Activated naive CD4-positive, alpha-beta T cell treated with anti-CD3 and anti-CD28 coated beads for 36 hours (primary cell): ENCODE results near the gene ITPRIP. TPM values are rescaled to one million over a fixed set of nuclear protein-coding genes. Genes with fewer than 3 reads are reported as not detected.
A peak's percentile ranks its signal among the peaks of the same experiment; 100 is the strongest.

Source experiments
- CTCF ChIA-PET: fragments of 350-600 bp; sonication (Branson Sonifier 250); formaldehyde crosslinking; loops from one replicate; lab custom pipeline; 2021; ENCODE audit warnings: antibody characterized with exemption; lab: Charles Lee
- DNase-seq: peaks from one replicate; pipeline ENCODE4 v3.0.0-alpha.2; 2020
- H3K27ac Mint-ChIP-seq: one replicate; pipeline ENCODE4 v1.8.0; 2021; ENCODE audit warnings: mild to moderate bottlenecking, mixed read lengths
- H3K27me3 Mint-ChIP-seq: one replicate; pipeline ENCODE4 v1.8.0; 2021; ENCODE audit warnings: low read depth, mixed read lengths
- H3K36me3 Mint-ChIP-seq: one replicate; pipeline ENCODE4 v1.8.0; 2021; ENCODE audit warnings: low read depth, mixed read lengths
- H3K4me1 Mint-ChIP-seq: one replicate; pipeline ENCODE4 v1.8.0; 2021; ENCODE audit warnings: low read depth, mixed read lengths
- H3K4me3 Mint-ChIP-seq: one replicate; pipeline ENCODE4 v1.8.0; 2021; ENCODE audit warnings: mild to moderate bottlenecking, moderate library complexity, mixed read lengths
- H3K9me3 Mint-ChIP-seq: one replicate; pipeline ENCODE4 v1.8.0; 2021; ENCODE audit warnings: mixed read lengths
- intact Hi-C: fragments of 100-400 bp; cut with micrococcal nuclease; formaldehyde crosslinking; loops from one replicate; pipeline ENCODE4 v1.15.1; 2023
- total RNA-seq, 2 experiments: library from RNA; stranded (reverse); gene quantifications; one replicate each; pipeline ENCODE4 v1.2.3, GENCODE V29; 2021

The ITPRIP gene
- total RNA-seq, 2 experiments from 2014 or later, result 24.5 to 25.3 TPM

DNA sequence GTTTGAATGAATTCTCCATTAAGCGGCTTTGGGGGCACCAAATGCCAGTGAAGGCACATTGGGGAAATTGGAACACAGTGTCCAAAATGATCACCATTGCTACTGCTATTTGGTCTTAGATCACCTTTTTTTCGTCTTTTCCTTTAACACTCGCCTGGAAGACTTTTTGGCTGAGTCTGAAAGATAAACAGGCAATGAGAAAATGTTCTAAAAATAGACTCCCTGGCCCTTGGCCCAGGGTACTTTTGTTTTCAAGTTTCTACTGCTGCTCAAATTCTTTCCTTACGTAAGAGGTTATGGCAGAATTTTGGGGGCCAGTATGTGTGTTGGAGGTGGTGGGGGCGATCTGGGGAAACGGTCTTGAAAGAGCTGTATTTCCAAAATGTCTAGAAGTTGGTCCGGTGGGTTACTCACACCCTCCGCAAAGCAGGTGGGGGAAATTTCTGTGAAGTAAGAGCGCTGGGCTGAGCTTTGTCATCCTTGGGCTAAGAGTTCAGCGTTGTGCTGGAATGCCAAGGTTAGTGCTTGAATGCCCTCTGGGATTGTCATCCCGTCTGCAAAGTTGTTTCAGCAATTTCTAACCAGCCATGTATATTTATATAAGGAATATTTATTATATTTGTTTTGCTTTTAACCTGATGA is 1.3 kb upstream of the ITPRIP start:
- CTCF ChIA-PET, result interaction anchor here (1.4 to 7.0 kb wide), 5 partner anchors 10 to 65 kb away, joined by 3 to 67 read pairs (median 5); no protein-coding TSS in a partner anchor
- H3K27ac Mint-ChIP-seq, result peak overlapping the region; percentile 98

DNA sequence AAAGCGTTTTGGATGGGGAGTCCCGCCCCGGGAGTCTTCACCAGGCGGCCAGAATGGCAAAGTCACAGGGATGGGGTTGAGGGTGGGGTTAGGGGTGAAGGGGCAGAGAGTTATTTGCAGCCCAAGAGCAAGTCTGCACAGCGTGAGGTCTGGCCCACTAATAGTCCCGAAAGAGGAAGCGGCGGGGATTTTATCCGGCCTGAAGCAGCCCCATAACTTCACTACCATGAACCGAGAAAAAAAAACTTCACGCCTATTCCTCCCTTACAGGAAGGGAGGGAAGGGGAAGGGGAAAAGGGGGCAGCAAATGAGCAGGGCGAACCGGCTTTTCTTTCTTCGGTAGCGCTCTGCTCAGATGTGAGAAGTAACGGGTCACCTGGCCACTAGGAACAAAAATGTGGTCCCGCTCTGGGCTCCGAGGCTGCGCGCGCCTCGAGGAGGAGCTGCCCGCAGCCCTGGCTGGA is 712 bp downstream of the ITPRIP start:
- intact Hi-C loops, result loop anchor here (2.0 to 10.0 kb wide), 2 partner anchors 643 to 679 kb away; no protein-coding TSS in a partner anchor
- peak; percentile 54 for DNase-seq
- Mint-ChIP-seq H3K4me1 (peaks cover 52% of the 10 kb centered on the region), H3K27me3 (no peaks in the 10 kb centered on the region), H3K36me3 (peaks cover 14% of the 10 kb centered on the region), H3K9me3 (no peaks in the 10 kb centered on the region), H3K4me3 (peak overlapping the region; percentile 84), H3K27ac (peak overlapping the region; percentile 98)
- CTCF ChIA-PET, result interaction anchor here (1.0 to 7.0 kb wide), 6 partner anchors 13 to 63 kb away, joined by 3 to 67 read pairs (median 8); no protein-coding TSS in a partner anchor

More for the DNA sequence above, 1.3 kb upstream of the ITPRIP start:
- no peak for DNase-seq
- H3K36me3 Mint-ChIP-seq, result peaks cover 8% of the 10 kb centered on the region
- no peaks in the 10 kb centered on the region for H3K27me3 Mint-ChIP-seq
- intact Hi-C loops, result loop anchor here (2.0 to 10.0 kb wide), 2 partner anchors 17 to 645 kb away; no protein-coding TSS in a partner anchor
- H3K4me1 Mint-ChIP-seq, result peaks cover 32% of the 10 kb centered on the region
- no peaks in the 10 kb centered on the region for H3K9me3 Mint-ChIP-seq
- peak overlapping the region; percentile 84 for H3K4me3 Mint-ChIP-seq

DNA sequence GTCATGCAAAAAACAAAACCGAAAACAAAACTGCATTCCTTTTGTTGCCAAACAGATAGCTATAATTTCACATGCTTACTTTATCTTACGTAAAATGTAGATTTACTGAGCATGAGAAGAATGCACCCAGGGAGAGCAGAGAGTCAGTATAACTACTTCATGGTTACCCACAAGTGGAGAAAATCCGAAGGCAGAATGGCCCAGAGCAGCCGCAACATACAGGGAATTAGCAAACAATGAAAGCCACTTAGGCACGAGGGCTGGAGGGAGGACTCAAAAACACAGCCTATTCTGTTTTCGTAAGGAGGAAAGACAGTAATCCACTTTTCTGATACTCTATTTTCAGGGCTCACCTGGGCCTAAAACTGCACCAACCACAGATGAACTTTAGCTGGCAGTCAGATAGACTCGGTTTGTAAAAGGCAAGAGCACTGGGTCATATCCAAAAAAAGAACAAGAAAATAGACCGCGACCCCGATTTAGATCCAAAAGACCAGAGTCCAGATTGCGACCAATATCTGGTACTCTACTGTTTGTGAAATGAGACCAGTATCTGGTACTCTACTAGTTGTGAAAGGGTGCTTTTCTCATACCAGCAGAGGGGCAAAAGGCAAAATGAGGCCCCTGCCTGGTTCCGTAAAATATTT is 1.3 kb downstream of the ITPRIP start:
- peaks cover 14% of the 10 kb centered on the region for H3K36me3 Mint-ChIP-seq
- peaks cover 57% of the 10 kb centered on the region for H3K4me1 Mint-ChIP-seq
- peak overlapping the region; percentile 84 for H3K4me3 Mint-ChIP-seq
- CTCF ChIA-PET, result interaction anchor here (0.5 to 7.0 kb wide), 10 partner anchors 14 to 145 kb away, joined by 3 to 67 read pairs (median 4); partner anchors contain the start of genes CFAP58 and GSTO2
- no peaks in the 10 kb centered on the region for H3K27me3 Mint-ChIP-seq
- no peak for DNase-seq
- H3K27ac Mint-ChIP-seq, result peak overlapping the region; percentile 98
- no peaks in the 10 kb centered on the region for H3K9me3 Mint-ChIP-seq
- intact Hi-C loops, result loop anchor here (2.0 to 10.0 kb wide), 2 partner anchors 642 to 680 kb away; no protein-coding TSS in a partner anchor

DNA sequence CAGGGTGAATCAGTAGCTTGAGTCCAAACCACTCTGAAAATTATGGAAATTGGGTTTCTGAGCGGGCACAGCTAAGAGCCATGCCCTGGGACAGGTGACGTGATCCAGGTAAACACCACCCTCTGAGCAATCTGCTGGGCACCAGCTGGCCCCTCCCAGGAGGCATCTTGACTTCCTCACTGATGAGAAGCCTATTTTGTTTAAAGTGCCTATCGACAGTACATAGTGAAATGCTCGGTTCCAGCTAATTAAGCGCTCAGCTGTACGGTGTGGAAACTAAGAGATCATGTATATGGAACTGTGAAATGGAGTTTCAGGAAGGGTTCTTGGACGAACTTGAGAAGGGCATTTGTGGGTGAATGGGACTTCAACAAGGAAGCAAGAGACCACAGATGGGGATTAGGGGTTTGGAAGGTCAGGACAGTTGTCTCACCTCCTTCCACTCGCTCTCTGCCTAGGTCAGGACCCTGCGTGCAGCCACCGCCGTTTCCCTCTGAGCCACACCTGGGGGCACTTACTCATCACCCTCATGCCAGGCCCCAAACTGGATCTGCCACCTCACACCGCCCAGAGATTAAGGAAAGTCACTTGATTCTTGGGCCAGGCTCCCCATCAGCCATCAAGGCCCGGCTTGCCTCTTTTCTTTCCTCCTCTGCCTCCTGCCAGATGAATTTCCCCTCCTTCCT is 3.2 kb downstream of the ITPRIP start:
- intact Hi-C loops, result loop anchor here (10.0 kb wide), 1 partner anchor 640 kb away; no protein-coding TSS in a partner anchor
- DNase-seq, result no peak
- peaks cover 72% of the 10 kb centered on the region for H3K4me1 Mint-ChIP-seq
- peak overlapping the region; percentile 48 for H3K4me3 Mint-ChIP-seq
- CTCF ChIA-PET, result interaction anchor here (0.7 to 7.0 kb wide), 6 partner anchors 16 to 433 kb away, joined by 3 to 67 read pairs (median 15); partner anchors contain the start of gene CFAP58
- H3K27me3 Mint-ChIP-seq, result no peaks in the 10 kb centered on the region
- peak overlapping the region; percentile 73 for H3K27ac Mint-ChIP-seq
- H3K36me3 Mint-ChIP-seq, result peaks cover 14% of the 10 kb centered on the region
- no peaks in the 10 kb centered on the region for H3K9me3 Mint-ChIP-seq

DNA sequence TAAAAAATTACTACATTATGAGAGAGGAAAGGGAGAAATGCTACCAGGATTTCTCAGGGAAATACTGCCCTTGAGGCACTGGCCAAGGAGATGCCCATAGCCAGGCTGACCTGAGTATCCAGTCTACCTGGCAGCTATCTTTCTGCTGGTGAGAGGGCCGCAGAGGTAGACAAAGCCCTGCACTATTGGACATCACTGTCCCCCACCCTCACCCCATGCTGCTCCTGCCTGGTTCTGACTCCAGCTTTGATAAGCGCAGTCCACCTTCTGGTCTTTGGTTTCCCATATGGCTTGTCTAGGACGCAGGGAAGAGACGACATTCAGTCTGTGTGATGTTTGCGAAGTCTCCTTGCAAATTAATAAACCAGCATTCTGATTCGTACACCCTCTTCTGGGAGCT is 3.7 kb downstream of the ITPRIP start:
- Mint-ChIP-seq H3K36me3 (peaks cover 14% of the 10 kb centered on the region), H3K4me1 (peaks cover 73% of the 10 kb centered on the region), H3K4me3 (no peak overlapping the region), H3K9me3 (no peaks in the 10 kb centered on the region), H3K27ac (peak overlapping the region; percentile 73), H3K27me3 (no peaks in the 10 kb centered on the region)
- intact Hi-C loops, result loop anchor here (10.0 kb wide), 1 partner anchor 640 kb away; no protein-coding TSS in a partner anchor
- no peak for DNase-seq
- CTCF ChIA-PET, result interaction anchor here (0.8 to 7.0 kb wide), 5 partner anchors 16 to 59 kb away, joined by 3 to 67 read pairs (median 22); partner anchors contain the start of gene CFAP58

DNA sequence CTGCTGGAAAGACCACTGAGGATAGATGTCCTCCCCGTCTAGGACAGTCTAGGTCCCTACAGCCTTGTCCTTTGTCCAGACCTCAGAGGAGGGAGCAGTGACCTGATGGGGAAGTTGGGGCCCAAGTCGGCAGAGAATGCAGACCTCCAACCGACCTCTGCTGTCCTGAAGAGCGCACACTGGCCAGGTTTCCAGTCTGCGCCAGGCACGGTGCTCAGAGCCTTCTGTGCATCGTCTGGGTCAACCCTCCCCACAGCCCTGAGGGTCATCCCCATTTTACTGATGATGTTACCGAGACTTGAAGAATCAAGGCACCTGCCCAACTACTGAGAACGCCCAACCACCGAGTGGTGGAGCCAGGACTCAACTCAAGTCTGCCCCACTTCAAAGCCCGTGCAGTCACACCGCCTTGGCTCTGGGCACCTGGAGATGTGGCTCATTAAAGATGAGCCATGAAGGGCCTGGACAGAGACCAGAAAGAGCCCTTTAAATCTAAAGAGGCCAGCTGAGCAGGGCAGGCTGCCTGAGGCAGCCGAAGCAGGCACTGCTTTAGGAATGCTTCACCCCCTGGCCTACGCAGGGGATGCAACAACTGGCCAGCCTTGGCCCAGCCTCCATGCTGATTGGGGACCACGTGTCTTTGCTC is 4.4 kb downstream of the ITPRIP start:
- Mint-ChIP-seq H3K4me1 (peaks cover 73% of the 10 kb centered on the region), H3K27me3 (no peaks in the 10 kb centered on the region), H3K4me3 (peak overlapping the region; percentile 45), H3K36me3 (peaks cover 14% of the 10 kb centered on the region), H3K9me3 (no peaks in the 10 kb centered on the region), H3K27ac (peak overlapping the region; percentile 77)
- no peak for DNase-seq
- intact Hi-C loops, result loop anchor here (10.0 kb wide), 1 partner anchor 639 kb away; no protein-coding TSS in a partner anchor
- CTCF ChIA-PET, result interaction anchor here (0.8 to 7.0 kb wide), 5 partner anchors 17 to 59 kb away, joined by 3 to 67 read pairs (median 22); no protein-coding TSS in a partner anchor

DNA sequence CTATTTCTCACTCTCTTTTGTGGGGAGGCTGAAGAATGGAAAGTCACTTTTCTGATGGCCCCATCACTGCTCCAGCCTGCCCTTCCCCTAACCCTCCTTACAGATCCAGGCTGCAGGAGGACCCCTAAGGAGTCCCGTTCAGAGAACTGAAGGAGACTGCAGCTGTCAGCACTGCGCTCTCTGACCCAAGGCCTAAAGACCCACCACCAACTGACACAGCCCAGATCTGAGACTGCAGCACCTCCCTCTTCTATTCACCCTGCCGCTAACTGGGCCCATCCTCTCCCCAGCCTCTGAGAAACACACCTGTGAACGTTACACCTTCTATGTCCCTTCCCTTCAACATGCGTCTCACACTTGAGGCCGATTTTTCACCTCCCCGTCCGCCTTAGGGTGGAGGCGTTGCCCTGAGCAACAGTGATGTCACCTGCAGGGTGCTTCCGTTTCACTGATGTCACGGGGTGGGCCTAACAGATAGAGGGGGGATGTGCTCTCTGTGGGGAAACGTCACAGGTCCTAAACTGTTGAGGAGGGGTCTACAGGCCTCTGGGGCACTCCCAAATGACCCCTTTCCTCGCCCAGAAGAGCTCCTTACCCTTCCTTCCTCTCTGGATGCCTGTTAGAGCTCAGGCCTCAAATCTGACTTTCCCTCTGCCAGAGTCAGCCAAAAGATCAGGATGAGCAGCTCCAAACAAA is 5.1 kb downstream of the ITPRIP start:
- Mint-ChIP-seq H3K36me3 (peaks cover 14% of the 10 kb centered on the region), H3K4me3 (peak overlapping the region; percentile 45), H3K9me3 (no peaks in the 10 kb centered on the region), H3K27me3 (no peaks in the 10 kb centered on the region), H3K27ac (peak overlapping the region; percentile 77), H3K4me1 (peaks cover 79% of the 10 kb centered on the region)
- CTCF ChIA-PET, result interaction anchor here (1.0 to 7.0 kb wide), 4 partner anchors 18 to 42 kb away, joined by 3 to 67 read pairs (median 13); no protein-coding TSS in a partner anchor
- intact Hi-C loops, result loop anchor here (10.0 kb wide), 1 partner anchor 638 kb away; no protein-coding TSS in a partner anchor
- peak; percentile 74 for DNase-seq

DNA sequence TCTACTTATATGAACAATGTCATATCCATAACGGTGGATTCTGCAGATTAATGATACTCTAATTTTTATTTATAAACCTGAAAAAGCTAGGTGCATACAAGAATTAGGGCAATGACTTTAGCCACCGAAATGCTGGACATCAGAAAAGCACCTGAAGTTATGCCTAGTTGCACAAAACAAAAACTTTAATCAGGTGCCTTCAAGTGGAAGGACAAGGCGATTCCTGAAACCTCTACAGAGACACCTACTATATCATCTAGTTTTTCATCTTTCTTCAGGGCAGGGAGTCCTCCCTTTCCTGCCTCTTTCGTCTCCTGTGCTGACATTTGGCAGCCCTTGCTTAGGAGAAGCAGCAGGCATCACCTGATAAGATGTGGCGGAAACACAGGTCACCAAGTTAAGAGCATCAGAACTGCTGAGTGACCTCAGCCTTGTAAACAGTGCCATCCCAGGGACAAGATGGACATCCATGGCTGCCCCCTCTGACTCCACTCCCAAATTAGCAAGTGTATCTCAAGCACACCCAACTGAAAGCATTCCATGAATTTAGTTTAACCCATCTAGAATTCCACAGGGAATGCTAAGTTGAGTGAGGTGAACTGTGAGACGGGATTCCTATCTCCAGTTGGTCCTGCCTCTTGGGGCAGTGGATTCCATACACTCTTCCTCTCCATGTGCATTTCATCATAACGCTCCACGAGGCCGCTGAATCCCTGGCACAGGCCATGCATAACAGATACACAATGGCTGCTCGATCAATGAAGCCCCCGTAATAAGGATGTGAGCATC is 5.8 kb downstream of the ITPRIP start:
- CTCF ChIA-PET, result interaction anchor here (2.1 to 7.0 kb wide), 2 partner anchors 21 to 26 kb away, joined by 4 to 67 read pairs; no protein-coding TSS in a partner anchor
- Mint-ChIP-seq H3K27me3 (no peaks in the 10 kb centered on the region), H3K9me3 (no peaks in the 10 kb centered on the region), H3K27ac (no peak overlapping the region), H3K36me3 (peaks cover 13% of the 10 kb centered on the region), H3K4me1 (peaks cover 87% of the 10 kb centered on the region), H3K4me3 (peak overlapping the region; percentile 45)
- DNase-seq, result no peak
- intact Hi-C loops, result loop anchor here (10.0 kb wide), 1 partner anchor 638 kb away; no protein-coding TSS in a partner anchor

DNA sequence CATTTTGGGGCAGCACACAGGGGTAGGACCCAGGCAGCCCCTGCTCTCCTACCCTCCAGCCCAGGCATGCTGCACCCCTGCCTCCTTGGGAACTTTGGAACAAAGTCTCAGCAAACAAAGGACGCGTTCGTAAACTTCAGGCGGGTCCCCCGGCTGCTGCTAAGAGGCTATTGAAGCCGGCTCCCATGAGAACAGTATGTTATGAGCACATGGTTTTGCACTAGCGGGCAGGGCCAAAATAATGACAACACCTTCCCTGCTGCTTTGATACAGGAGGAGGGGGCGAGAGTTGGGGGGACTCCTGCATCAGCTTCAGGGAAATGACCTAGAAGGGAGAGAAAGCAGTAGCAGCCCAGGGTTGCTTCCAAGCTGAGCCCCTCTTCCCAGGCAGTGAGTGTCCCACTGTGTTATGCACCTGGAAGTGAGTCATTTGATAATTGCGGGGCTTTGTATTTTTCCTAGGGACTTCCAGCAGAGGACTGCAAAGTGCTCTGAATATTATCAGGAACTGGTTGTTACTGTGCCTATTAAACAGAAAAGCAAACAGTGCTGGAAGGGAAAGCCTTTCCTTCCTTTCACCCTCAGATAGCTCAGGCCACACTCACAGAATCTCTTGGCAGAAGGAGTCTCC is 6.9 kb downstream of the ITPRIP start:
- Mint-ChIP-seq H3K36me3 (peaks cover 12% of the 10 kb centered on the region), H3K9me3 (no peaks in the 10 kb centered on the region), H3K4me1 (peaks cover 98% of the 10 kb centered on the region), H3K27ac (peak overlapping the region; percentile 39), H3K27me3 (no peaks in the 10 kb centered on the region), H3K4me3 (no peak overlapping the region)
- no peak for DNase-seq
- intact Hi-C loops, result loop anchor here (10.0 kb wide), 1 partner anchor 637 kb away; no protein-coding TSS in a partner anchor
- CTCF ChIA-PET, result interaction anchor here (2.1 to 11.4 kb wide), 3 partner anchors 19 to 25 kb away, joined by 4 to 63 read pairs (median 18); no protein-coding TSS in a partner anchor
